GM18867 (cell line): ENCODE data around the gene DAAM2.

Source experiments
- ATAC-seq: cut with Tn5 transposase; IDR thresholded peaks from one replicate; pipeline ENCODE4 v1.9.1; 2021; ENCODE audit warnings: mild to moderate bottlenecking, moderate library complexity; ENCODE audit not compliant: unreplicated experiment

The DAAM2 gene

GRCh38 chr6:39904946-39905639 lies 112.9 kb downstream of the DAAM2 start:
- no peak for ATAC-seq

GRCh38 chr6:39905640-39905975 lies 113.4 kb downstream of the DAAM2 start:
- no peak for ATAC-seq

GRCh38 chr6:39906318-39906761 lies 114.2 kb downstream of the DAAM2 start:
- ATAC-seq: no peak

- ATAC-seq: no peak
These were observed 115.8 kb downstream of the DAAM2 start for GRCh38 chr6:39907871-39908575.

GRCh38 chr6:39908838-39909583 lies 116.8 kb downstream of the DAAM2 start:
- ATAC-seq: no peak

- no peak for ATAC-seq
These were observed 117.5 kb downstream of the DAAM2 start for GRCh38 chr6:39909701-39910100.

- ATAC-seq: no peak
These were observed 118.0 kb downstream of the DAAM2 start for GRCh38 chr6:39910164-39910563.

GRCh38 chr6:39910744-39911143 lies 118.6 kb downstream of the DAAM2 start:
- no peak for ATAC-seq

GRCh38 chr6:39911513-39912125 lies 119.4 kb downstream of the DAAM2 start:
- ATAC-seq: no peak

- ATAC-seq: no peak
These were observed 120.3 kb downstream of the DAAM2 start for GRCh38 chr6:39912446-39912845.

GRCh38 chr6:39913391-39913916 lies 121.3 kb downstream of the DAAM2 start:
- no peak for ATAC-seq

GRCh38 chr6:39914239-39914638 lies 122.1 kb downstream of the DAAM2 start:
- no peak for ATAC-seq

GRCh38 chr6:39915866-39916265 lies 123.7 kb downstream of the DAAM2 start:
- ATAC-seq: no peak

GRCh38 chr6:39917329-39917728 lies 125.2 kb downstream of the DAAM2 start:
- ATAC-seq: no peak

- ATAC-seq: no peak
These were observed 125.8 kb downstream of the DAAM2 start for GRCh38 chr6:39917981-39918380.

GRCh38 chr6:39918831-39919230 lies 126.7 kb downstream of the DAAM2 start:
- no peak for ATAC-seq

- ATAC-seq: no peak
These were observed 128.0 kb downstream of the DAAM2 start for GRCh38 chr6:39920157-39920556.

GRCh38 chr6:39922821-39923220 lies 130.6 kb downstream of the DAAM2 start:
- ATAC-seq: no peak

GRCh38 chr6:39923394-39923793 lies 131.2 kb downstream of the DAAM2 start:
- no peak for ATAC-seq

- no peak for ATAC-seq
These were observed 131.7 kb downstream of the DAAM2 start for GRCh38 chr6:39923861-39924260.

- no peak for ATAC-seq
These were observed 132.1 kb downstream of the DAAM2 start for GRCh38 chr6:39924283-39924682.
